WTC11 (cell line): ENCODE data around the gene DZANK1. TPM values are rescaled to one million over a fixed set of nuclear protein-coding genes. Genes with fewer than 3 reads are reported as not detected.

Source experiments
- CREM ChIP-seq: sonication (generic); formaldehyde crosslinking; IDR thresholded peaks from 2 replicates; pipeline ENCODE4 v1.8.1; 2022; ENCODE audit warnings: mild to moderate bottlenecking, missing genetic modification reagents, moderate library complexity
- ELF4 ChIP-seq: sonication (generic); formaldehyde crosslinking; IDR thresholded peaks from 2 replicates; pipeline ENCODE4 v1.8.1; 2022; ENCODE audit warnings: low read depth, mild to moderate bottlenecking, moderate library complexity, missing genetic modification reagents
- EMX1 ChIP-seq: fragments of 250-450 bp; sonication (Bioruptor Pico); IDR thresholded peaks from 2 replicates; pipeline ENCODE4 v1.8.0; 2021; ENCODE audit warnings: mild to moderate bottlenecking
- GRHL2 ChIP-seq: fragments of 250-450 bp; sonication (Bioruptor Pico); IDR thresholded peaks from 2 replicates; pipeline ENCODE4 v1.8.0; 2022; ENCODE audit warnings: mild to moderate bottlenecking, moderate library complexity; ENCODE audit not compliant: insufficient replicate concordance, severe bottlenecking
- JAZF1 ChIP-seq: fragments of 250-450 bp; sonication (Bioruptor Pico); IDR thresholded peaks from 2 replicates; pipeline ENCODE4 v1.9.0; 2021; ENCODE audit warnings: moderate library complexity, mild to moderate bottlenecking, inconsistent platforms
- MXD4 ChIP-seq: fragments of 250-450 bp; sonication (Bioruptor Pico); IDR thresholded peaks from 2 replicates; pipeline ENCODE4 v1.8.0; 2021; ENCODE audit warnings: mild to moderate bottlenecking, moderate library complexity, borderline replicate concordance
- MYBL2 ChIP-seq: sonication (generic); formaldehyde crosslinking; IDR thresholded peaks from 2 replicates; pipeline ENCODE4 v1.8.1; 2023; ENCODE audit warnings: mild to moderate bottlenecking, moderate library complexity, missing genetic modification reagents
- NFATC4 ChIP-seq: fragments of 250-450 bp; sonication (Bioruptor Pico); IDR thresholded peaks from 2 replicates; pipeline ENCODE4 v1.9.0; 2021; ENCODE audit warnings: mild to moderate bottlenecking
- NFYB ChIP-seq: sonication (generic); formaldehyde crosslinking; conservative IDR thresholded peaks from 2 replicates; pipeline ENCODE4 v1.8.0; 2022; ENCODE audit warnings: low read depth, missing genetic modification reagents
- NR2C2 ChIP-seq: sonication (generic); formaldehyde crosslinking; IDR thresholded peaks from 2 replicates; pipeline ENCODE4 v1.8.0; 2022; ENCODE audit warnings: mild to moderate bottlenecking, missing genetic modification reagents
- NR3C1 ChIP-seq: sonication (generic); formaldehyde crosslinking; conservative IDR thresholded peaks from 2 replicates; pipeline ENCODE4 v1.8.1; 2023; ENCODE audit warnings: low read depth, mild to moderate bottlenecking, missing genetic modification reagents
- RELA ChIP-seq: sonication (generic); formaldehyde crosslinking; IDR thresholded peaks from 2 replicates; pipeline ENCODE4 v1.8.1; 2022; ENCODE audit warnings: missing genetic modification reagents, mild to moderate bottlenecking, borderline replicate concordance
- RORB ChIP-seq: fragments of 250-450 bp; sonication (Bioruptor Pico); IDR thresholded peaks from 2 replicates; pipeline ENCODE4 v1.9.0; 2021; ENCODE audit warnings: mild to moderate bottlenecking
- SOX15 ChIP-seq: fragments of 250-450 bp; sonication (Bioruptor Pico); IDR thresholded peaks from 2 replicates; pipeline ENCODE4 v1.9.0; 2021; ENCODE audit warnings: mild to moderate bottlenecking
- TEAD4 ChIP-seq: sonication (generic); formaldehyde crosslinking; IDR thresholded peaks from 2 replicates; pipeline ENCODE4 v1.8.0; 2022; ENCODE audit warnings: mild to moderate bottlenecking, missing genetic modification reagents
- ZNF263 ChIP-seq: sonication (generic); formaldehyde crosslinking; IDR thresholded peaks from 2 replicates; pipeline ENCODE4 v1.8.1; 2022; ENCODE audit warnings: low read depth, mild to moderate bottlenecking, moderate library complexity, missing genetic modification reagents
- ZNF396 ChIP-seq: fragments of 250-450 bp; sonication (Bioruptor Pico); IDR thresholded peaks from 2 replicates; pipeline ENCODE4 v1.8.0; 2021; ENCODE audit warnings: mild to moderate bottlenecking, moderate library complexity, borderline replicate concordance
- ZNF671 ChIP-seq: fragments of 250-450 bp; sonication (Bioruptor Pico); IDR thresholded peaks from 2 replicates; pipeline ENCODE4 v1.8.0; 2021; ENCODE audit warnings: mild to moderate bottlenecking
- total RNA-seq: library from RNA; stranded (reverse); gene quantifications from 3 replicates; pipeline ENCODE4 v1.2.3, GENCODE V29; 2021
- TF ChIP-seq, protein P1 (sequence below): sonication (generic); formaldehyde crosslinking; conservative IDR thresholded peaks from 2 replicates; pipeline ENCODE4 v1.8.1; 2023; ENCODE audit warnings: mild to moderate bottlenecking, low read depth, missing genetic modification reagents, moderate library complexity
- TF ChIP-seq, protein P2 (sequence below): sonication (generic); formaldehyde crosslinking; IDR thresholded peaks from 2 replicates; pipeline ENCODE4 v1.8.0; 2022; ENCODE audit warnings: mild to moderate bottlenecking, missing genetic modification reagents
- TF ChIP-seq, protein P3 (sequence below): sonication (generic); formaldehyde crosslinking; IDR thresholded peaks from 2 replicates; pipeline ENCODE4 v1.8.1; 2023; ENCODE audit warnings: mild to moderate bottlenecking, moderate library complexity, missing genetic modification reagents
- TF ChIP-seq, protein P4 (sequence below): sonication (generic); formaldehyde crosslinking; IDR thresholded peaks from 2 replicates; pipeline ENCODE4 v1.8.1; 2022; ENCODE audit warnings: low read depth, mild to moderate bottlenecking, moderate library complexity, missing genetic modification reagents, borderline replicate concordance
- TF ChIP-seq, protein P5 (sequence below): sonication (generic); formaldehyde crosslinking; IDR thresholded peaks from 2 replicates; pipeline ENCODE4 v1.8.0; 2022; ENCODE audit warnings: mild to moderate bottlenecking, missing genetic modification reagents
- TF ChIP-seq, protein P6 (sequence below): sonication (generic); formaldehyde crosslinking; IDR thresholded peaks from 2 replicates; pipeline ENCODE4 v1.8.0; 2023; ENCODE audit warnings: missing genetic modification reagents
- TF ChIP-seq, protein P7 (sequence below): sonication (generic); formaldehyde crosslinking; IDR thresholded peaks from 2 replicates; pipeline ENCODE4 v1.8.1; 2023; ENCODE audit warnings: mild to moderate bottlenecking, missing genetic modification reagents, borderline replicate concordance

DZANK1 gene
- total RNA-seq, 1 experiment from 2014 or later, result 6.1 TPM

DNA sequence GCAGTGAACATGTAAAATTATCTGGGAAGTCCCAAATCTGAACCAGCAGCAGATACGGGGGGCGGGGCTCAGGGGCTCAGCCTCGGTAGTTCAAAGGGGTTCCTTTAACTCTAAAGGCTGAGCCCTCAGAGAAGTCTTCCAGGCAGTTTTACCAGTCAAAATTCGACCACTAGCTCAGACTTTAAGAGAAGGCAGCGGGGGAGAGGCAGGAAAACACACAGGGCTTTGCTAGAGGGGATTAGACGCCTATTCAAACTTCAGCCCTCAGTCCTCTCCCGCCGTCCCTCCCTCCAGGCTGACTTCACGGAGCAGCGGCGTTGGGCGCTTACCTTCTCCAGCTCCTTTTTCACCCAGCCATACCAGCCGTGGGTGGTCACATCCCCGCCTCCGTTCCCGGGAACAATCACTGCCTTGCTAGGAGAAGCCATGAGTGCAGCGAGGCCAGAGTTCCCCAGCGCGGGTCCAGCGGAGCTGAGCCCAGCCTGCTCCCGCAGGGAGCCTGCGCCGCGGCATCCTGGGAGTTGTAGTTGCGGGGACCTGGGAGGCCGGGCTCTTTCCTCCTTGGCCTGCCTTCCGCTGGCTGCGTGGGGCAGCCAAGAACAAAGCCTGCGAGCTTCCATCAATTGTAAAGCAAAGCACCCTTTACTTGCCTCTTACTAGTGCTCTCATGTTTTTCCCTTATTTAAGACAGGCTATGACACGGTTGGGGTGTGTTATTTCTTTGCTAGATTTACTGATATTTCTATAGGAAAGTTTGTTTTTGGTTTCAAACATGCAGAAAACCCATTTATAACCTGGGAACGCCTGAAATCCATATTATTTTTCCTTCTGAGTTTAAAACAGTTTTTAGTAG, 30.1 kb upstream of the DZANK1 start, which contains the start of gene RBBP9 (continued):
- TF ChIP-seq ZNF396, result no peak
- no peak for TF ChIP-seq GRHL2 (CRISPR knock-in tag)
- TF ChIP-seq NR3C1 (CRISPR knock-in tag), result no peak
- TF ChIP-seq, protein P1, sequence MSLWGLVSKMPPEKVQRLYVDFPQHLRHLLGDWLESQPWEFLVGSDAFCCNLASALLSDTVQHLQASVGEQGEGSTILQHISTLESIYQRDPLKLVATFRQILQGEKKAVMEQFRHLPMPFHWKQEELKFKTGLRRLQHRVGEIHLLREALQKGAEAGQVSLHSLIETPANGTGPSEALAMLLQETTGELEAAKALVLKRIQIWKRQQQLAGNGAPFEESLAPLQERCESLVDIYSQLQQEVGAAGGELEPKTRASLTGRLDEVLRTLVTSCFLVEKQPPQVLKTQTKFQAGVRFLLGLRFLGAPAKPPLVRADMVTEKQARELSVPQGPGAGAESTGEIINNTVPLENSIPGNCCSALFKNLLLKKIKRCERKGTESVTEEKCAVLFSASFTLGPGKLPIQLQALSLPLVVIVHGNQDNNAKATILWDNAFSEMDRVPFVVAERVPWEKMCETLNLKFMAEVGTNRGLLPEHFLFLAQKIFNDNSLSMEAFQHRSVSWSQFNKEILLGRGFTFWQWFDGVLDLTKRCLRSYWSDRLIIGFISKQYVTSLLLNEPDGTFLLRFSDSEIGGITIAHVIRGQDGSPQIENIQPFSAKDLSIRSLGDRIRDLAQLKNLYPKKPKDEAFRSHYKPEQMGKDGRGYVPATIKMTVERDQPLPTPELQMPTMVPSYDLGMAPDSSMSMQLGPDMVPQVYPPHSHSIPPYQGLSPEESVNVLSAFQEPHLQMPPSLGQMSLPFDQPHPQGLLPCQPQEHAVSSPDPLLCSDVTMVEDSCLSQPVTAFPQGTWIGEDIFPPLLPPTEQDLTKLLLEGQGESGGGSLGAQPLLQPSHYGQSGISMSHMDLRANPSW, result no peak
- TF ChIP-seq NR2C2 (CRISPR knock-in tag), result no peak
- TF ChIP-seq, protein P2, sequence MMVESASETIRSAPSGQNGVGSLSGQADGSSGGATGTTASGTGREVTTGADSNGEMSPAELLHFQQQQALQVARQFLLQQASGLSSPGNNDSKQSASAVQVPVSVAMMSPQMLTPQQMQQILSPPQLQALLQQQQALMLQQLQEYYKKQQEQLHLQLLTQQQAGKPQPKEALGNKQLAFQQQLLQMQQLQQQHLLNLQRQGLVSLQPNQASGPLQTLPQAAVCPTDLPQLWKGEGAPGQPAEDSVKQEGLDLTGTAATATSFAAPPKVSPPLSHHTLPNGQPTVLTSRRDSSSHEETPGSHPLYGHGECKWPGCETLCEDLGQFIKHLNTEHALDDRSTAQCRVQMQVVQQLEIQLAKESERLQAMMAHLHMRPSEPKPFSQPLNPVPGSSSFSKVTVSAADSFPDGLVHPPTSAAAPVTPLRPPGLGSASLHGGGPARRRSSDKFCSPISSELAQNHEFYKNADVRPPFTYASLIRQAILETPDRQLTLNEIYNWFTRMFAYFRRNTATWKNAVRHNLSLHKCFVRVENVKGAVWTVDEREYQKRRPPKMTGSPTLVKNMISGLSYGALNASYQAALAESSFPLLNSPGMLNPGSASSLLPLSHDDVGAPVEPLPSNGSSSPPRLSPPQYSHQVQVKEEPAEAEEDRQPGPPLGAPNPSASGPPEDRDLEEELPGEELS (CRISPR knock-in tag), result no peak
- no peak for TF ChIP-seq SOX15
- no peak for TF ChIP-seq ZNF671
- TF ChIP-seq CREM (CRISPR knock-in tag), result no peak; the same call in 1 of the 2 replicates
- no peak for TF ChIP-seq RELA
- TF ChIP-seq, protein P3, sequence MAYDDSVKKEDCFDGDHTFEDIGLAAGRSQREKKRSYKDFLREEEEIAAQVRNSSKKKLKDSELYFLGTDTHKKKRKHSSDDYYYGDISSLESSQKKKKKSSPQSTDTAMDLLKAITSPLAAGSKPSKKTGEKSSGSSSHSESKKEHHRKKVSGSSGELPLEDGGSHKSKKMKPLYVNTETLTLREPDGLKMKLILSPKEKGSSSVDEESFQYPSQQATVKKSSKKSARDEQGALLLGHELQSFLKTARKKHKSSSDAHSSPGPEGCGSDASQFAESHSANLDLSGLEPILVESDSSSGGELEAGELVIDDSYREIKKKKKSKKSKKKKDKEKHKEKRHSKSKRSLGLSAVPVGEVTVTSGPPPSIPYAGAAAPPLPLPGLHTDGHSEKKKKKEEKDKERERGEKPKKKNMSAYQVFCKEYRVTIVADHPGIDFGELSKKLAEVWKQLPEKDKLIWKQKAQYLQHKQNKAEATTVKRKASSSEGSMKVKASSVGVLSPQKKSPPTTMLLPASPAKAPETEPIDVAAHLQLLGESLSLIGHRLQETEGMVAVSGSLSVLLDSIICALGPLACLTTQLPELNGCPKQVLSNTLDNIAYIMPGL, result no peak
- no peak for TF ChIP-seq NFYB (CRISPR knock-in tag)
- TF ChIP-seq, protein P4, sequence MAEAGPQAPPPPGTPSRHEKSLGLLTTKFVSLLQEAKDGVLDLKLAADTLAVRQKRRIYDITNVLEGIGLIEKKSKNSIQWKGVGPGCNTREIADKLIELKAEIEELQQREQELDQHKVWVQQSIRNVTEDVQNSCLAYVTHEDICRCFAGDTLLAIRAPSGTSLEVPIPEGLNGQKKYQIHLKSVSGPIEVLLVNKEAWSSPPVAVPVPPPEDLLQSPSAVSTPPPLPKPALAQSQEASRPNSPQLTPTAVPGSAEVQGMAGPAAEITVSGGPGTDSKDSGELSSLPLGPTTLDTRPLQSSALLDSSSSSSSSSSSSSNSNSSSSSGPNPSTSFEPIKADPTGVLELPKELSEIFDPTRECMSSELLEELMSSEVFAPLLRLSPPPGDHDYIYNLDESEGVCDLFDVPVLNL (CRISPR knock-in tag), result no peak
- TF ChIP-seq MXD4 (CRISPR knock-in tag), result no peak
- TF ChIP-seq, protein P5, sequence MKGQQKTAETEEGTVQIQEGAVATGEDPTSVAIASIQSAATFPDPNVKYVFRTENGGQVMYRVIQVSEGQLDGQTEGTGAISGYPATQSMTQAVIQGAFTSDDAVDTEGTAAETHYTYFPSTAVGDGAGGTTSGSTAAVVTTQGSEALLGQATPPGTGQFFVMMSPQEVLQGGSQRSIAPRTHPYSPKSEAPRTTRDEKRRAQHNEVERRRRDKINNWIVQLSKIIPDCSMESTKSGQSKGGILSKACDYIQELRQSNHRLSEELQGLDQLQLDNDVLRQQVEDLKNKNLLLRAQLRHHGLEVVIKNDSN (CRISPR knock-in tag), result no peak
- TF ChIP-seq NFATC4, result no peak
- no peak for TF ChIP-seq MYBL2 (CRISPR knock-in tag)
- TF ChIP-seq ELF4 (CRISPR knock-in tag), result no peak
- no peak for TF ChIP-seq RORB (CRISPR knock-in tag)
- TF ChIP-seq ZNF263 (CRISPR knock-in tag), result no peak
- TF ChIP-seq, protein P6, sequence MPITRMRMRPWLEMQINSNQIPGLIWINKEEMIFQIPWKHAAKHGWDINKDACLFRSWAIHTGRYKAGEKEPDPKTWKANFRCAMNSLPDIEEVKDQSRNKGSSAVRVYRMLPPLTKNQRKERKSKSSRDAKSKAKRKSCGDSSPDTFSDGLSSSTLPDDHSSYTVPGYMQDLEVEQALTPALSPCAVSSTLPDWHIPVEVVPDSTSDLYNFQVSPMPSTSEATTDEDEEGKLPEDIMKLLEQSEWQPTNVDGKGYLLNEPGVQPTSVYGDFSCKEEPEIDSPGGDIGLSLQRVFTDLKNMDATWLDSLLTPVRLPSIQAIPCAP (CRISPR knock-in tag), result no peak
- TF ChIP-seq JAZF1 (CRISPR knock-in tag), result no peak
- TF ChIP-seq EMX1 (CRISPR knock-in tag), result no peak
- TF ChIP-seq, protein P7, sequence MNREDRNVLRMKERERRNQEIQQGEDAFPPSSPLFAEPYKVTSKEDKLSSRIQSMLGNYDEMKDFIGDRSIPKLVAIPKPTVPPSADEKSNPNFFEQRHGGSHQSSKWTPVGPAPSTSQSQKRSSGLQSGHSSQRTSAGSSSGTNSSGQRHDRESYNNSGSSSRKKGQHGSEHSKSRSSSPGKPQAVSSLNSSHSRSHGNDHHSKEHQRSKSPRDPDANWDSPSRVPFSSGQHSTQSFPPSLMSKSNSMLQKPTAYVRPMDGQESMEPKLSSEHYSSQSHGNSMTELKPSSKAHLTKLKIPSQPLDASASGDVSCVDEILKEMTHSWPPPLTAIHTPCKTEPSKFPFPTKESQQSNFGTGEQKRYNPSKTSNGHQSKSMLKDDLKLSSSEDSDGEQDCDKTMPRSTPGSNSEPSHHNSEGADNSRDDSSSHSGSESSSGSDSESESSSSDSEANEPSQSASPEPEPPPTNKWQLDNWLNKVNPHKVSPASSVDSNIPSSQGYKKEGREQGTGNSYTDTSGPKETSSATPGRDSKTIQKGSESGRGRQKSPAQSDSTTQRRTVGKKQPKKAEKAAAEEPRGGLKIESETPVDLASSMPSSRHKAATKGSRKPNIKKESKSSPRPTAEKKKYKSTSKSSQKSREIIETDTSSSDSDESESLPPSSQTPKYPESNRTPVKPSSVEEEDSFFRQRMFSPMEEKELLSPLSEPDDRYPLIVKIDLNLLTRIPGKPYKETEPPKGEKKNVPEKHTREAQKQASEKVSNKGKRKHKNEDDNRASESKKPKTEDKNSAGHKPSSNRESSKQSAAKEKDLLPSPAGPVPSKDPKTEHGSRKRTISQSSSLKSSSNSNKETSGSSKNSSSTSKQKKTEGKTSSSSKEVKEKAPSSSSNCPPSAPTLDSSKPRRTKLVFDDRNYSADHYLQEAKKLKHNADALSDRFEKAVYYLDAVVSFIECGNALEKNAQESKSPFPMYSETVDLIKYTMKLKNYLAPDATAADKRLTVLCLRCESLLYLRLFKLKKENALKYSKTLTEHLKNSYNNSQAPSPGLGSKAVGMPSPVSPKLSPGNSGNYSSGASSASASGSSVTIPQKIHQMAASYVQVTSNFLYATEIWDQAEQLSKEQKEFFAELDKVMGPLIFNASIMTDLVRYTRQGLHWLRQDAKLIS, result no peak
- TF ChIP-seq TEAD4 (CRISPR knock-in tag), result no peak
